ENCODE data around the gene PRKX.
"Not testable (repeated sequence)": the region's sequence is repeated elsewhere in the genome, so short reads cannot be mapped to it uniquely, and the experiment has no call there.

PRKX gene

GRCh38 chrX:3678328-3678727 is 35.1 kb downstream of the PRKX start:
- TF ChIP-seq CTCF (IDR thresholded peaks at IDR 0.05): no peak
- Histone ChIP-seq H3K27ac (no peak overlapping the region), H3K4me3 (no peak overlapping the region)
- no peak for DNase-seq (ENCODE audit: low spot score)

GRCh38 chrX:3674881-3675280 is 38.6 kb downstream of the PRKX start:
- DNase-seq (ENCODE audit: low spot score): no peak
- TF ChIP-seq CTCF (IDR thresholded peaks at IDR 0.05): no peak
- Histone ChIP-seq H3K27ac (no peak overlapping the region), H3K4me3 (no peak overlapping the region)

GRCh38 chrX:3669841-3670475 is 43.5 kb downstream of the PRKX start:
- DNase-seq (ENCODE audit: low spot score): no peak
- H3K4me3 ChIP-seq: no peak overlapping the region
- no peak overlapping the region for H3K27ac ChIP-seq
- TF ChIP-seq CTCF (IDR thresholded peaks at IDR 0.05): no peak

GRCh38 chrX:3666975-3667374 is 46.5 kb downstream of the PRKX start:
- TF ChIP-seq CTCF (IDR thresholded peaks at IDR 0.05): no peak
- H3K27ac ChIP-seq: no peak overlapping the region
- H3K4me3 ChIP-seq: no peak overlapping the region
- DNase-seq (ENCODE audit: low spot score): no peak

GRCh38 chrX:3664921-3665320 is 48.5 kb downstream of the PRKX start:
- no peak for DNase-seq (ENCODE audit: low spot score)
- no peak for TF ChIP-seq CTCF (IDR thresholded peaks at IDR 0.05)
- no peak overlapping the region for H3K4me3 ChIP-seq
- no peak overlapping the region for H3K27ac ChIP-seq

GRCh38 chrX:3663576-3664250 is 49.7 kb downstream of the PRKX start:
- DNase-seq (ENCODE audit: low spot score); H3K27ac ChIP-seq; H3K4me3 ChIP-seq: not testable (repeated sequence)

- no peak for DNase-seq (ENCODE audit: low spot score)
- Histone ChIP-seq H3K4me3 (no peak overlapping the region), H3K27ac (no peak overlapping the region)
- TF ChIP-seq CTCF (IDR thresholded peaks at IDR 0.05): no peak
These were observed 53.7 kb downstream of the PRKX start for GRCh38 chrX:3659761-3660160.

All from coronary artery (tissue), 2 donors.